CD4-positive, alpha-beta T cell (primary cell): ENCODE data around the gene GALC. TPM values are rescaled to one million over a fixed set of nuclear protein-coding genes. Genes with fewer than 3 reads are reported as not detected.

ENCODE experiments used
- ATAC-seq: fragments of 200-7000 bp; cut with Tn5 transposase; one replicate; pipeline ENCODE4 v1.10.0; 2022; ENCODE audit warnings: mild to moderate bottlenecking; ENCODE audit not compliant: poor library complexity
- CTCF ChIA-PET: fragments of 350-600 bp; sonication (Branson Sonifier 250); formaldehyde crosslinking; loops from one replicate; lab custom pipeline; 2021; ENCODE audit warnings: antibody characterized with exemption, inconsistent platforms; lab: Charles Lee
- POLR2A ChIA-PET: fragments of 350-600 bp; sonication (Branson Sonifier 250); formaldehyde crosslinking; loops from one replicate; lab custom pipeline; 2021; ENCODE audit warnings: antibody characterized with exemption, inconsistent platforms; lab: Charles Lee
- DNase-seq, 14 experiments: peaks; one replicate each; pipeline ENCODE4 v3.0.0-alpha.2; 2013 to 2020; ENCODE audit warnings: mixed read lengths in 2 of 14
- H3K27ac ChIP-seq, 2 donors: one replicate each; pipeline versions ENCODE4 v1.5.1 to v1.7.0; 2013; ENCODE audit warnings: low read length in 2 of 2, low read depth in 1 of 2, mild to moderate bottlenecking in 1 of 2
- H3K27me3 ChIP-seq, 2 experiments: 1 replicate in 1 of 2; 2 replicates in 1 of 2; pipeline versions ENCODE4 v1.6.1 to v1.7.0; 2013; ENCODE audit warnings: low read length in 2 of 2, control low read depth in 1 of 2, mild to moderate bottlenecking in 1 of 2, moderate library complexity in 1 of 2; ENCODE audit not compliant: insufficient read depth in 2 of 2, control insufficient read depth in 1 of 2
- H3K36me3 ChIP-seq: one replicate; pipeline ENCODE4 v1.6.1; 2013; ENCODE audit warnings: low read length, control low read depth; ENCODE audit not compliant: insufficient read depth
- H3K4me1 ChIP-seq: one replicate; pipeline ENCODE4 v1.6.1; 2013; ENCODE audit warnings: low read length, control low read depth; ENCODE audit not compliant: insufficient read depth
- H3K4me3 ChIP-seq: one replicate; pipeline ENCODE4 v1.5.1; 2013; ENCODE audit warnings: mild to moderate bottlenecking, low read length, moderate library complexity
- H3K9me3 ChIP-seq, 2 experiments: 1 replicate in 1 of 2; 2 replicates in 1 of 2; pipeline versions ENCODE4 v1.6.1 to v1.7.0; 2013; ENCODE audit warnings: low read length in 2 of 2, mild to moderate bottlenecking in 2 of 2, control low read depth in 1 of 2, moderate library complexity in 1 of 2; ENCODE audit not compliant: control insufficient read depth in 1 of 2, insufficient read depth in 1 of 2
- H3K27ac Mint-ChIP-seq: one replicate; pipeline ENCODE4 v1.8.0; 2020; ENCODE audit warnings: mixed read lengths
- H3K27me3 Mint-ChIP-seq: one replicate; pipeline ENCODE4 v1.8.0; 2021; ENCODE audit warnings: mixed read lengths
- H3K36me3 Mint-ChIP-seq: one replicate; pipeline ENCODE4 v1.8.0; 2021; ENCODE audit warnings: low read depth, mixed read lengths
- H3K4me1 Mint-ChIP-seq: one replicate; pipeline ENCODE4 v1.8.0; 2021; ENCODE audit warnings: low read depth, mixed read lengths
- H3K4me3 Mint-ChIP-seq: one replicate; pipeline ENCODE4 v1.8.0; 2020; ENCODE audit warnings: mild to moderate bottlenecking, mixed read lengths
- H3K9me3 Mint-ChIP-seq: one replicate; pipeline ENCODE4 v1.8.0; 2020; ENCODE audit warnings: mixed read lengths
- intact Hi-C, 2 experiments: fragments of 100-400 bp; cut with DNase I in 1 of 2; cut with micrococcal nuclease in 1 of 2; formaldehyde crosslinking; loops; one replicate each; pipeline versions ENCODE4 v1.15.1 to v1.9.0; 2023 to 2025; cut with DNase I, micrococcal nuclease
- total RNA-seq, 174 experiments: library from RNA in 2 of 174; stranded (reverse) in 2 of 174; gene quantifications; one replicate each; pipeline ENCODE4 v1.2.3 and lab custom pipeline; 2021 to 2026
- TF ChIP-seq, protein P1 (sequence below): fragments of 200-600 bp; IDR thresholded peaks from one replicate; pipeline ENCODE4 v1.8.0; 2022; ENCODE audit warnings: antibody characterized with exemption, mild to moderate bottlenecking

Gene GALC
- total RNA-seq, 2 experiments from 2014 or later, result 14.7 to 14.9 TPM

GRCh38 chr14:88023658-88024187 is 30.7 kb upstream of the GALC start:
- TF ChIP-seq, protein P1, sequence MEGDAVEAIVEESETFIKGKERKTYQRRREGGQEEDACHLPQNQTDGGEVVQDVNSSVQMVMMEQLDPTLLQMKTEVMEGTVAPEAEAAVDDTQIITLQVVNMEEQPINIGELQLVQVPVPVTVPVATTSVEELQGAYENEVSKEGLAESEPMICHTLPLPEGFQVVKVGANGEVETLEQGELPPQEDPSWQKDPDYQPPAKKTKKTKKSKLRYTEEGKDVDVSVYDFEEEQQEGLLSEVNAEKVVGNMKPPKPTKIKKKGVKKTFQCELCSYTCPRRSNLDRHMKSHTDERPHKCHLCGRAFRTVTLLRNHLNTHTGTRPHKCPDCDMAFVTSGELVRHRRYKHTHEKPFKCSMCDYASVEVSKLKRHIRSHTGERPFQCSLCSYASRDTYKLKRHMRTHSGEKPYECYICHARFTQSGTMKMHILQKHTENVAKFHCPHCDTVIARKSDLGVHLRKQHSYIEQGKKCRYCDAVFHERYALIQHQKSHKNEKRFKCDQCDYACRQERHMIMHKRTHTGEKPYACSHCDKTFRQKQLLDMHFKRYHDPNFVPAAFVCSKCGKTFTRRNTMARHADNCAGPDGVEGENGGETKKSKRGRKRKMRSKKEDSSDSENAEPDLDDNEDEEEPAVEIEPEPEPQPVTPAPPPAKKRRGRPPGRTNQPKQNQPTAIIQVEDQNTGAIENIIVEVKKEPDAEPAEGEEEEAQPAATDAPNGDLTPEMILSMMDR, result no peak
- H3K27ac ChIP-seq, result no peak overlapping the region
- ATAC-seq, result peak; percentile 51
- H3K9me3 ChIP-seq, result no peaks in the 10 kb centered on the region
- no peaks in the 10 kb centered on the region for H3K27me3 Mint-ChIP-seq
- H3K36me3 Mint-ChIP-seq, result peaks cover 6% of the 10 kb centered on the region
- no peak overlapping the region for H3K4me3 Mint-ChIP-seq
- H3K36me3 ChIP-seq, result no peaks in the 10 kb centered on the region
- ChIA-PET CTCF (no interaction called here), POLR2A (no interaction called here)
- peak in 3 of 14 experiments; percentile 43 to 63 (median 46) for DNase-seq
- intact Hi-C loops, result loop anchor here in 1 of 2 experiments (10.0 kb wide), 1 partner anchor 361 kb away; the partner anchor contains the start of gene SPATA7
- H3K4me1 ChIP-seq, result peaks cover 38% of the 10 kb centered on the region
- no peaks in the 10 kb centered on the region for H3K9me3 Mint-ChIP-seq
- no peaks in the 10 kb centered on the region for H3K27me3 ChIP-seq
- H3K4me1 Mint-ChIP-seq, result peaks cover 93% of the 10 kb centered on the region
- H3K27ac Mint-ChIP-seq, result peak overlapping the region; percentile 48
- H3K4me3 ChIP-seq, result no peak overlapping the region

DNA sequence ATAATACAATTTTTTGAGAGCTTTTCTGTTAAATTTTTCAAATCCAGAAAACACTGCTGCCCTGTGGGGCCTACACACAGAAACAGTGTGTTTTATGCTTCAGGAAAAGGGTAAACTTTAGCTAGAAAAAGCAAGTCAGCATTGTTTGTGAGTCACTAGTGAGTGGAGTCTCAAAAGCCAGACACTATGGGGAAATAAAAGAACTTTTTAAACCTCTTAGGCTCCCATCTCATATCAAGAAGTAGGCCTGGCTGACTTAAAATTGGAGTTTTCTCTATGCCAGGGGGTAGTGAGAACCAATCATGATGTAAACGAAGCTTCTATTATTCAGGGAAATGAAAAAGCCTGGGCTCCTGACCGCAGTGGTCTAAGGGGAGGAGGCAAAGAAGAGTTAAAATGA is 24.6 kb upstream of the GALC start:
- no peak overlapping the region for H3K4me3 ChIP-seq
- CTCF ChIA-PET, result interaction anchor here (1.1 kb wide), 1 partner anchor 151 kb away, joined by 3 read pairs; no protein-coding TSS in a partner anchor
- no peaks in the 10 kb centered on the region for H3K9me3 Mint-ChIP-seq
- no peaks in the 10 kb centered on the region for H3K27me3 ChIP-seq
- H3K27ac Mint-ChIP-seq, result peak overlapping the region; percentile 49
- intact Hi-C loops, result no loop called here
- peaks cover 49% of the 10 kb centered on the region for H3K36me3 Mint-ChIP-seq
- H3K27me3 Mint-ChIP-seq, result no peaks in the 10 kb centered on the region
- no peak overlapping the region for H3K4me3 Mint-ChIP-seq
- no peaks in the 10 kb centered on the region for H3K9me3 ChIP-seq
- H3K4me1 ChIP-seq, result peaks cover 10% of the 10 kb centered on the region
- H3K27ac ChIP-seq, result no peak overlapping the region
- POLR2A ChIA-PET, result interaction anchor here (0.6 to 2.1 kb wide), 4 partner anchors 9 to 155 kb away, joined by 3 to 7 read pairs (median 4); no protein-coding TSS in a partner anchor
- ATAC-seq, result no peak
- TF ChIP-seq, protein P1, result no peak
- no peak for DNase-seq
- peaks cover 73% of the 10 kb centered on the region for H3K4me1 Mint-ChIP-seq
- H3K36me3 ChIP-seq, result peaks cover 14% of the 10 kb centered on the region

- H3K4me1 Mint-ChIP-seq, result peaks cover 75% of the 10 kb centered on the region
- POLR2A ChIA-PET, result interaction anchor here (0.6 to 3.0 kb wide), 5 partner anchors 10 to 156 kb away, joined by 3 to 13 read pairs (median 4); partner anchors contain the start of gene GPR65
- peaks cover 10% of the 10 kb centered on the region for H3K4me1 ChIP-seq
- no peaks in the 10 kb centered on the region for H3K27me3 Mint-ChIP-seq
- H3K27ac Mint-ChIP-seq, result peak overlapping the region; percentile 49
- peaks cover 57% of the 10 kb centered on the region for H3K36me3 Mint-ChIP-seq
- CTCF ChIA-PET, result interaction anchor here (1.1 kb wide), 1 partner anchor 152 kb away, joined by 3 read pairs; no protein-coding TSS in a partner anchor
- no peak overlapping the region for H3K27ac ChIP-seq
- no peak overlapping the region for H3K4me3 ChIP-seq
- TF ChIP-seq, protein P1, result no peak
- H3K36me3 ChIP-seq, result peaks cover 19% of the 10 kb centered on the region
- intact Hi-C loops, result no loop called here
- no peak for DNase-seq
- ATAC-seq, result no peak
- H3K27me3 ChIP-seq, result no peaks in the 10 kb centered on the region
- H3K9me3 ChIP-seq, result no peaks in the 10 kb centered on the region
- H3K9me3 Mint-ChIP-seq, result no peaks in the 10 kb centered on the region
- no peak overlapping the region for H3K4me3 Mint-ChIP-seq
These were observed 23.8 kb upstream of the GALC start for GRCh38 chr14:88016768-88017167.
